Left cardiac atrium (tissue), 2 donors: ENCODE measurements around the gene SPATA18. TPM values are rescaled to one million over a fixed set of nuclear protein-coding genes. Genes with fewer than 3 reads are reported as not detected.

ENCODE experiments used
- total RNA-seq, 2 donors: library from RNA; stranded (reverse); fragmentation: NEBNext Ultra II Directional; extraction: Animal tissue kit (Norgen Biotek cat#: 25700); gene quantifications; one replicate each; pipeline ENCODE4 v1.2.1, GENCODE V29; 2021
- donor health status: DM: no; HTN: yes; CAD: no; lungs with severe emphysema.
- donor health status: DM: yes; HTN: yes; CAD: no.

SPATA18 gene
- total RNA-seq, 2 donors from 2014 or later, result 2.5 to 3.1 TPM

Other genes starting within 250 kb of the SPATA18 start
- gene DCUN1D4, start 208.2 kb upstream of the SPATA18 start, total RNA-seq, result 10 to 100 TPM; 49.1 to 50.9 TPM
- under 1 TPM; 0.27 to 0.29 TPM for gene LRRC66, start 30.9 kb upstream of the SPATA18 start, total RNA-seq
- gene SGCB, start 13.0 kb upstream of the SPATA18 start, total RNA-seq, result 10 to 100 TPM; 73.0 to 74.5 TPM